Right kidney (tissue), 1 donor: ENCODE measurements around the gene NDUFB8.
A peak's percentile ranks its signal among the peaks of the same experiment; 100 is the strongest.

Source experiments
- DNase-seq: peaks from one replicate; pipeline ENCODE4 v3.0.0-alpha.2; 2016

Gene NDUFB8

DNA sequence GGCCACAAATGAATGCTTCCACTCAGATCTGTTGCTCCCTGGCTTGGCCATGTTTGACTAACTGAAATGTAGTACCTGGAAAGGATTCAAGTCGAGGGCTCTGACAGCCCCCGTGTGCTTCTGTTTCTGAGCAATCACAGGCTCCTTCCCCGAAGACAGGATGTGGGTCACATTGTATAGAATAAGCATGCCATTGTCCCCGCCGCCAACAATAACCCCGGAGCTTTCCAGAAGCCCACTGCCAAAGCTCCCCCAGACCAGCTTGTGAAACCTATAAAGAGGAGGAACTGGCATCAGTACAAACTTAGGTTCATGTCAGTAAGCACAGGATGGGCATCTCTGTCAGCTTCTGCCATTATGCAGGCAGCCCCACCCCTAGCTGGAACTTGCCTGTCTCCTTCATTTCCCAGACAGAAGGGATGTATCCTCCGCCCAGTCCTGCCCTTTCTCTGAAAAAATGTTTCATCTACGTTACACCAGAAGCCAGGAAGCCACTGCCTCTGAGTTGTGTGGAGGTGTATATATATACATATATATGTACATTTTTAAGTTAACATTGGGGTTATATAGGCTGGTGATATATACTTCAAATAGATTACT lies 20.3 kb downstream of the NDUFB8 start:
- DNase-seq = no peak

DNA sequence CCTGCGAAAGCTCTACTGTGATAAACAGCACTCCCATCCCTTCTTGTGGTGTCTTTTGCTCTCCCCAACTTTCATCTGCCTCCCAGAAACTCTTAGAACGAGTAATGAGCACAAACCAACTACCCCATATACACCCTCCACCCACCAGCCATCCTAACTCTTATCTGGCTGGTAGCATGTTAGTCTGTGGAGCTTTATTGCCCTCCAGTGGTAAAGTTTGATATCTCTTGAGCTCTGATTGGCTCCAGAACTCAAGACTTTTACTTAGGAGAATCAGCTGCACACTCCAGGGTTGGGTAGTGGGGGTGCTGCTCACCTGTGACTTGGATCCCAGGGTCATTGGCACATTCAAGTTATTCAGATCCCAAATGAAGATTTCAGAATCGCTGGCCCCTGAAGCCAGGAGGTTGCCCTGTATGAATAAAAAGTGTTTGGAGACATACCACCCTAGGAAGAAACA lies 20.9 kb downstream of the NDUFB8 start:
- no peak for DNase-seq

DNA sequence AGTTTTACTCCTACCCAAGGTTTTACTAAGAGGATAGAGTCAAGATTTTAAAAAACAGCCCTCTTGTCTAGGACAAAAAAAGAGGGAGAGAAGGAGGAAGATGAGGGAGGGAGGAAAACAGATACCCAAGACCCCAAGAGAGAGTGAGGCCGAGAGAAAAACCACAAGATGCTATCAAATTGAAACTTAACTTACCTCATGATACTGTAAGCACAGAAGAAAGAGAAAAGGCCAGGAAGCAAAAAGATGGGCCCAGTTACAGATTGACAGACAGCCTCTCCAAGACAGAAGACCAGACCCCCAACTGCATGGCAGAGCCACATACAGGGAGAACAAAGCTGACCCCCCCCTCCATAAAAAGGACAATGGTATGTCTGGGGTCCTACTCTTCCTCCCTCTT lies 21.4 kb downstream of the NDUFB8 start:
- no peak for DNase-seq

DNA sequence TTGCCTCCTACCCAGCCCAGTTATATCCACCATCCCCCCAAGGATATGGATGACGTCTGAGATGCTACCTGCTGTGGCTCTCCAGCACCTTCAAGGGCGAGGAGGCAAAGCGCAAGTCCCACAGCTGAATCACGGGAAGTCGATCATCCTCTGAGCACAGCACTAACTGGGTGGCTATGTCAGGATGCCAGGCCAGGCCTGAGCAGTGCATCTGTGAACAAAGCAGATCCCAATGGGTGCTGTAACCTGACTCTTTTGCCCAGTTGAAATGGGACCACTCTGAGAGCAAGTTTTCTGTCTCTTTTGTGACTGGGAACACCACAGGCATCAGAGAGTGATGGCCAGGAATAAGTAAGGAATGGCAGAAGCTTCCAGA lies 22.3 kb downstream of the NDUFB8 start:
- DNase-seq = no peak

DNA sequence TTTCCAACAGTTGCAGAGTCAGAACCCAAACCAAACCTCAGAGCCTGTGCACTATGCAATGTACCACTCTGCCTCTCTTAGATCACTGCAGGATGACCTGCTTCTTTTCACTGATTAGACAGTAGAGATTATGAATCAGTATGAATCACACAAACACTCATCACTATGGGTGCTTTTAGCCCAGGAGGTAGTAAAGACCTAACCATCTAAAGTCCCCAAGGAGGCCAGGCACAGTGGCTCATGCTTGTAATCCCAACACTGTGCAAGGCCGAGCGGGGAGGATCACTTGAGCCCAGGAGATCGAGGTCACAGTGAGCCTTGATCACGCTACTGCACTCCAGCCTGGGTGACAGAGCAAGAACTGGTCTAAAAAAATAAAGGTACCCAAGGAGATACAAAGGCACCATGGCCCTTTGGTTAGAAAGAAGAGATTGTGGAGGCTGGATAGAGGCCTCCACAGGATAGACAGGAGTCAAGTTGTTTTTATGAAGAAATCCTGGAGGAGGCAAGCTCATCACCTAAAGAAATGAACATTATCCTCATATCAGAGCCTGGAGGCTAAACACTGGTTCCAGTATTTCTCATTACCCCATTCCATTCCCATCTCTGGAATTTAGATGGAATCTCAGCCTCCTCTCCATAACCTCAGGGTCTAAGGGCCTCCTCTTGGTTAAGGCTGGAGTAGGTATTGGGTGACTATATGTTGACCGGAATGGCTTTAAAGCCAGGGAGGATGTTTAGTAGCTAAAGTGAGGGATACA lies 22.9 kb downstream of the NDUFB8 start:
- DNase-seq = no peak

GRCh38 chr10:100505164-100505563 lies 24.5 kb downstream of the NDUFB8 start:
- no peak for DNase-seq

DNA sequence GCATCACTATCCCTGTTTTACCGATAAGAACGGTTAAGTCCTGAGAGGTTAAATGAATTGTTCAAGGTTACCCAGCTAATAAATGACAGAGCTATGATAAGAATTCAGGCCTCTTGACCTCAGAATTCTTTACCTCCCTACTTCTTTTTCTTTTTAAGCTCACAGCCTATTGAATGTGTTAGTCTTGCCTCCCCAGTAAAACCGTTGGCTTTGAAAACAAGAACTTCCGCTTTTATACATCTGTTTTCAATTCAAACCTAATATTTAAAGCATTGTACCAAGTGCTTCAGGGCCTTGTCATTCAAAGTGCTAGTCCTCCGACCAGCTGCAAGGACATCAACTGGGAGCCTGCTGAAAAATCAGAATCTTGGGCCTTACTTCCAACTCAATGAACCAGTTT lies 25.6 kb downstream of the NDUFB8 start:
- no peak for DNase-seq

DNA sequence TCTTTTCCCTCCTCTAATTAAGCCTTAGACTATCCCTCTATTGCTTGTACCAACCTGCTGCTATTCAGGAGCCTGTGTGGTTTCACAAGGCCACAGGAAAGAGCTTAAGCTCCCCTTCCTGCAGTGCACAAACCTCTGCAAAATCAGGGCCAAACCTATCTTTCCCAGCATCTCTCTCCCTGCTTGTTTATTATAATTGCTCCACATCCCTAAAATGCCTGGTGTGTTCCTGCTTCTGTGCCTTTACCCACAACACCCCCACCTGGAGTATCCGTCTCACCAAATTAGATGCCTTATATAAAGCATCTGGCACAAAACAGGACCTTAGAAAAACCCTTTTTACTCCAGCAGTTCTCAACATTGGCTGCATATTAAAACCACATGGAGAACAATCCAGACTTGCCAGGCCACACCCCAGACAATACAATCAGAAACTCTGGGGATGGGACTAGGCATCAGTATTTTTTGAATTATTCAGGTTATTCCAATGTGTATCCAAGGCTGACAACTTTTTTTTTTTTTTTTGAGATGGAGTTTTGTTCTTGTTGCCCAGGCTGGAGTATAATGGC lies 26.7 kb downstream of the NDUFB8 start:
- no peak for DNase-seq

GRCh38 chr10:100501423-100501822 lies 28.2 kb downstream of the NDUFB8 start:
- DNase-seq = no peak

DNA sequence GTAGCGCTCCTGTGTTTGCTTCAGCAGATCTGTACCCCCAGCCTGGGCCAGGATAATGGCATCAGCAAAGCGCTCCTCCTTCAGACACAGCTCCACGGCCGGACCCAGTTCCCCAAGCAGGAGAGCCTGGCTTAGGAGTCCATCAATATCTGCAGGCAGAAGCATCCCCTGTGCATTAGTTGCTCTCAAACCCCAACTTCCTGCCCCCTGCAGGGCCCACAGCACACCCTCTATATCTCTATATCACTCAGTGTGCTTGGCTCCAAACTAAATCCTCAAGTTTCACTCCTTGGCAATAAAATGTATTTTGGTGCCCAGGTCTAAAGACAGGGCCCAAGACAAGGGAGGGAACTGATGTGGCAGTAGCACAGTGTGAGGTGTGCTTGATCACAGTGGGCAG lies 31.6 kb downstream of the NDUFB8 start:
- DNase-seq = no peak

GRCh38 chr10:100496567-100496966 lies 33.1 kb downstream of the NDUFB8 start:
- DNase-seq = no peak

DNA sequence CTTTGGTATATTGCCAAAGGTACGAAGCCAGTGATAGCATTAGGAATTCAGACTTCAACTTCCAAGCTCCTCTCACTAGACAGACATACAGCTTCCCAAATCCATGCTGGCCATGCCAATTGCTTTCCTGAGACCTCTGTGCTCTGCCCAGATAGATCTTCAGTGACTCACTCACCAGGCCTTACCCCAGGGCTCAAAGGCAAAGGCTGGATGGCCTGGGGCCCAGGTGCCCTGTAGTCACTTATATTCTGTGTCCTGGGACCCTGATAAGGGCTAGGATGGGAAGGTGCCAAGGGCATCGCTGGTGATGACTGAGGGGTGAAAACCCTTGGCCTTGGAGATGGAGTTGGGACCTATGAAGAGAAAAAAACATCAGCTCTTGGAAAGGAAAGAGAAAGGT lies 39.1 kb downstream of the NDUFB8 start:
- no peak for DNase-seq

DNA sequence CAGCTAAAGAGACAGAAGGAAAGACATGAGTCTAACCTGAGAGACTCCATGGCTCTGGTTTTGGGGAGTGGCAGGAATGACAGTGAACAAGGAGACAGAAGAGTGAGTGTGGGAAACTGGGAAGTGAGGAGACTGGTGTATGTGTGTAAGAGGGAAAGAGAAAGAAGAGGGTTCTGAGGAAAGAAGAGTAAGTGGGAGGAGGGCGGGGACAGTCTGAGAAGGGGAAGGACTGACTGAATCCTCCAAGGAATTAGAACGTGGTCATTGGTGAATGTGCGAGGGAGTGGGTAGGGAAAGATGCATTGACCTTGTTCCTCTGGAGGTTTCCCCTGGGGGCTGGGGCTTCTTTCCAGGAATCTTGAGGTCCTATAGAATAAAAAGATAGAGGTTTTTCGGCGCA lies 40.3 kb downstream of the NDUFB8 start:
- no peak for DNase-seq

DNA sequence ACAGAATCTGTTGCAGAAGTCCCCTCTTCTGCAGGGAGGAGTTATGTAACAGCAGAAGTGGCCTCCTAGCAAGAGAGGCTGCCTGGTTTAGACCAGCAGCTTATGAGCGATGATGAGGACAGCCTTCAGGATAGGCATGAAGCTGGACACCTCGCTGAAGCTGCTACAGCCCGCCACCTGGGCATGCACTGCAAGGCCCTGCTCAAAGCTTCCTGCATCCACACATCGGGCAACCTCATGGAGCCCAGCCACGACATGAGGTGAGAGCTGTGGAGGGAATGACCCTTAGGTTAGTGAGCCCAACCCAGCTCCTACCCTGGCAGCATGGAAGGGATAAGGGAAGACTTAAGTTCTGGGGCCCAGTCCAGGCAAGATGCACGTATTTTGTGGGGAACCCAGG lies 42.1 kb downstream of the NDUFB8 start:
- DNase-seq = no peak

GRCh38 chr10:100485801-100486495 lies 43.7 kb downstream of the NDUFB8 start:
- no peak for DNase-seq

- DNase-seq = no peak
Observed at GRCh38 chr10:100485366-100485765, 44.3 kb downstream of the NDUFB8 start.

GRCh38 chr10:100483876-100484666 lies 45.6 kb downstream of the NDUFB8 start:
- no peak for DNase-seq

GRCh38 chr10:100482834-100483185 lies 46.9 kb downstream of the NDUFB8 start:
- DNase-seq = no peak

DNA sequence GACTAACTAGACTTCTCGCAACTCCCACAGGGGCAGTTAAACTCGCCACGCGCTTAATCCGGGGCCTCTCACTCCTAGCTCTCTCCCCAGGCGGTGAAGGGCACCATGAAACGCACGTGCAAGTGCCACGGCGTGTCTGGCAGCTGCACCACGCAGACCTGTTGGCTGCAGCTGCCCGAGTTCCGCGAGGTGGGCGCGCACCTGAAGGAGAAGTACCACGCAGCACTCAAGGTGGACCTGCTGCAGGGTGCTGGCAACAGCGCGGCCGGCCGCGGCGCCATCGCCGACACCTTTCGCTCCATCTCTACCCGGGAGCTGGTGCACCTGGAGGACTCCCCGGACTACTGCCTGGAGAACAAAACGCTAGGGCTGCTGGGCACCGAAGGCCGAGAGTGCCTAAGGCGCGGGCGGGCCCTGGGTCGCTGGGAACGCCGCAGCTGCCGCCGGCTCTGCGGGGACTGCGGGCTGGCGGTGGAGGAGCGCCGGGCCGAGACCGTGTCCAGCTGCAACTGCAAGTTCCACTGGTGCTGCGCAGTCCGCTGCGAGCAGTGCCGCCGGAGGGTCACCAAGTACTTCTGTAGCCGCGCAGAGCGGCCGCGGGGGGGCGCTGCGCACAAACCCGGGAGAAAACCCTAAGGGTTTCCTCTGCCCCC lies 47.4 kb downstream of the NDUFB8 start:
- peak; percentile 88 for DNase-seq

- DNase-seq = peak; percentile 91
Observed at GRCh38 chr10:100481462-100482081, 48.1 kb downstream of the NDUFB8 start.

DNA sequence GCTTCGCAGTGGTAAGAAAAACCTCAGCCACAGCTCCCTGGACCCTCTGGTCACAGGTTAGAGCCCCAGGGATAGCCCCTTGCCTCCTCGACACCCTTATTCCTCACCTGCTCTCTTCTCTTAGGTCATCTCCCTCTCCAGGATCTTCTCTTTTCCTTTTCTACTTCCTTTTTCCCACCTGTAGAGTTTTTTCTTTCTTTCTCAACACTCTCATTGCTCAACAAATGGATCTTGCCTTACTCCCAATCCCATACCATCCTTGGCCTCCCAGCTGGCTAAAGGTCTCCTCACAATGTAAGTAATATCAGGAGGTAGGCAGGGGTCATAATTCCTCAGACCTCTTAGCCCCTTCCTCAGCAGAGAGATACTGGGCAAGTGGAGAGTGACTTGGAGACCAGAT lies 49.7 kb downstream of the NDUFB8 start:
- no peak for DNase-seq

DNA sequence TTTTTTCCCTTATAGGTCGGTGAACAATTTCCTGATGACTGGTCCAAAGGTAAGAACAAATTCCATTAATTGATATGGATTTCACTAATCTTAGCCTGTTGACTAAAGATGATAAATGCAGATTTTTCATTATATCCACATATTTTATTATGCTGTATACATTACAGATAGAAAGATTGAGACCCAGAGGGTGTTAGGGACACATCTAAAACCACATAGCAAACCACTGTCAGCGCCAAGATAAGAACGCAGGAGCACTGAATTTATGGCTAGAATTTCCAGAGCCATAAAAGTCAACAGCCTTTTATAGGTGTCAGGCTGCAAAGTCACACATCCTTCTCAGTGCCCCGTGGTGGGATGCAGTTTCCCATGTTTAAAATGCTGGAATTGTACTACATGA lies 50.6 kb downstream of the NDUFB8 start:
- no peak for DNase-seq
